H9 (cell line): ENCODE results near the gene SPRED2. TPM values are rescaled to one million over a fixed set of nuclear protein-coding genes. Genes with fewer than 3 reads are reported as not detected.

Source experiments
- DNase-seq: peaks from one replicate; pipeline ENCODE4 v3.0.0-alpha.2; 2017
- H2AFZ ChIP-seq: one replicate; pipeline ENCODE4 v1.6.1; 2013; ENCODE audit warnings: mild to moderate bottlenecking, low read length, control low read depth, moderate library complexity
- H2AK5ac ChIP-seq: 2 replicates; pipeline ENCODE4 v1.6.1; 2013; ENCODE audit warnings: low read length, control low read depth, mixed read lengths; ENCODE audit not compliant: insufficient read length
- H2BK120ac ChIP-seq: one replicate; pipeline ENCODE4 v1.6.1; 2013; ENCODE audit warnings: low read depth, mild to moderate bottlenecking, low read length, control low read depth, inconsistent platforms; ENCODE audit not compliant: poor library complexity, severe bottlenecking
- H2BK12ac ChIP-seq: 2 replicates; pipeline ENCODE4 v1.6.1; 2013; ENCODE audit warnings: low read length, control low read depth, mixed read lengths, low read depth; ENCODE audit not compliant: insufficient read length
- H2BK15ac ChIP-seq: 2 replicates; pipeline ENCODE4 v1.6.1; 2013; ENCODE audit warnings: low read depth, low read length, control low read depth
- H2BK20ac ChIP-seq: one replicate; pipeline ENCODE4 v1.6.1; 2013; ENCODE audit warnings: low read depth, mild to moderate bottlenecking, low read length, control low read depth, inconsistent platforms; ENCODE audit not compliant: poor library complexity, severe bottlenecking
- H2BK5ac ChIP-seq: 2 replicates; pipeline ENCODE4 v1.6.1; 2013; ENCODE audit warnings: low read length, control low read depth, mixed read lengths; ENCODE audit not compliant: insufficient read length
- H3K14ac ChIP-seq: 2 replicates; pipeline ENCODE4 v1.6.1; 2013; ENCODE audit warnings: low read length, control low read depth; ENCODE audit not compliant: insufficient read depth
- H3K18ac ChIP-seq: 2 replicates; pipeline ENCODE4 v1.6.1; 2013; ENCODE audit warnings: low read depth, mild to moderate bottlenecking, mixed read lengths, low read length, control low read depth; ENCODE audit not compliant: insufficient read length
- H3K23ac ChIP-seq: 2 replicates; pipeline ENCODE4 v1.6.1; 2013; ENCODE audit warnings: low read length, control low read depth, mixed read lengths, low read depth; ENCODE audit not compliant: insufficient read length
- H3K23me2 ChIP-seq: 2 replicates; pipeline ENCODE4 v1.6.1; 2013; ENCODE audit warnings: low read depth, mild to moderate bottlenecking, mixed read lengths, low read length, control low read depth; ENCODE audit not compliant: insufficient read length, poor library complexity, severe bottlenecking
- H3K27ac ChIP-seq: 2 replicates; pipeline ENCODE4 v1.5.1; 2013; ENCODE audit warnings: low read length, control low read depth, mixed read lengths, low read depth; ENCODE audit not compliant: insufficient read length
- H3K27me3 ChIP-seq: 2 replicates; pipeline ENCODE4 v1.6.1; 2013; ENCODE audit warnings: low read length, control low read depth, inconsistent platforms; ENCODE audit not compliant: insufficient read depth
- H3K4ac ChIP-seq: 2 replicates; pipeline ENCODE4 v1.6.1; 2013; ENCODE audit warnings: low read depth, mild to moderate bottlenecking, control low read depth, inconsistent platforms, low read length, moderate library complexity
- H3K4me1 ChIP-seq: 2 replicates; pipeline ENCODE4 v1.6.1; 2013; ENCODE audit warnings: low read length, control low read depth, inconsistent platforms; ENCODE audit not compliant: insufficient read depth
- H3K4me2 ChIP-seq: 2 replicates; pipeline ENCODE4 v1.6.1; 2013; ENCODE audit warnings: low read length, control low read depth, mixed read lengths; ENCODE audit not compliant: insufficient read length, insufficient read depth
- H3K56ac ChIP-seq: 2 replicates; pipeline ENCODE4 v1.6.1; 2013; ENCODE audit warnings: low read depth, mild to moderate bottlenecking, mixed read lengths, low read length, control low read depth; ENCODE audit not compliant: insufficient read length
- H3K79me1 ChIP-seq: 2 replicates; pipeline ENCODE4 v1.6.1; 2013; ENCODE audit warnings: low read depth, mild to moderate bottlenecking, moderate library complexity, low read length, control low read depth, inconsistent platforms; ENCODE audit not compliant: insufficient read depth, poor library complexity, severe bottlenecking
- H3K79me2 ChIP-seq: 2 replicates; pipeline ENCODE4 v1.6.1; 2013; ENCODE audit warnings: low read length, control low read depth, inconsistent platforms; ENCODE audit not compliant: insufficient read depth
- H3K9ac ChIP-seq: 2 replicates; pipeline ENCODE4 v1.6.1; 2013; ENCODE audit warnings: low read length, control low read depth, mixed read lengths; ENCODE audit not compliant: insufficient read length; ENCODE audit errors: extremely low read depth
- H3K9me3 ChIP-seq: one replicate; pipeline ENCODE4 v1.6.1; 2013; ENCODE audit warnings: low read depth, low read length, inconsistent platforms; ENCODE audit not compliant: control insufficient read depth
- H3T11ph ChIP-seq: one replicate; pipeline ENCODE4 v1.6.1; 2013; ENCODE audit warnings: mild to moderate bottlenecking, low read length, control low read depth, inconsistent platforms
- H4K20me1 ChIP-seq: one replicate; pipeline ENCODE4 v1.6.1; 2013; ENCODE audit not compliant: control insufficient read depth, insufficient read length, insufficient read depth
- H4K5ac ChIP-seq: 2 replicates; pipeline ENCODE4 v1.6.1; 2013; ENCODE audit warnings: low read depth, mild to moderate bottlenecking, mixed read lengths, low read length, control low read depth; ENCODE audit not compliant: insufficient read length
- H4K8ac ChIP-seq: replicated peaks from 2 replicates; pipeline ENCODE4 v1.6.1; 2013; ENCODE audit warnings: low read length, control low read depth, mixed read lengths, low read depth; ENCODE audit not compliant: insufficient read length
- H4K91ac ChIP-seq: 2 replicates; pipeline ENCODE4 v1.6.1; 2013; ENCODE audit warnings: low read depth, mild to moderate bottlenecking, moderate library complexity, mixed read lengths, low read length, control low read depth; ENCODE audit not compliant: insufficient read length
- H3K27ac Mint-ChIP-seq, 3 experiments: 2 replicates in 2 of 3; 3 replicates in 1 of 3; pipeline ENCODE4 v1.8.0; 2020 to 2021; ENCODE audit warnings: mixed read lengths in 3 of 3, mild to moderate bottlenecking in 1 of 3, moderate library complexity in 1 of 3
- H3K27me3 Mint-ChIP-seq: 2 replicates; pipeline ENCODE4 v1.8.0; 2021; ENCODE audit warnings: low read depth, mild to moderate bottlenecking, moderate library complexity, mixed read lengths
- H3K36me3 Mint-ChIP-seq, 3 experiments: 2 replicates in 2 of 3; 3 replicates in 1 of 3; pipeline ENCODE4 v1.8.0; 2020 to 2021; ENCODE audit warnings: low read depth in 3 of 3, mixed read lengths in 3 of 3; ENCODE audit not compliant: insufficient read depth in 1 of 3
- H3K4me1 Mint-ChIP-seq, 2 experiments: 2 replicates each; pipeline ENCODE4 v1.8.0; 2020; ENCODE audit warnings: mixed read lengths in 2 of 2
- H3K4me3 Mint-ChIP-seq, 2 experiments: 2 replicates in 1 of 2; 3 replicates in 1 of 2; pipeline ENCODE4 v1.8.0; 2020 to 2021; ENCODE audit warnings: mild to moderate bottlenecking in 2 of 2, mixed read lengths in 2 of 2, moderate library complexity in 1 of 2
- H3K9me3 Mint-ChIP-seq, 2 experiments: 2 replicates in 1 of 2; 3 replicates in 1 of 2; pipeline ENCODE4 v1.8.0; 2020; ENCODE audit warnings: mild to moderate bottlenecking in 2 of 2, mixed read lengths in 2 of 2, moderate library complexity in 1 of 2
- WGBS: extraction: QIAGEN DNeasy Blood & Tissue Kit; methylation state at CpG from one replicate; pipeline ENCODE4 v1.1.7; 2013; ENCODE audit warnings: missing lambda C conversion rate, low lambda C conversion rate, mixed read lengths; ENCODE audit not compliant: insufficient read length; ENCODE audit errors: extremely low coverage; 5-methylcytosine and 5-hydroxymethylcytosine counted together
- total RNA-seq: library from RNA; stranded (reverse); gene quantifications from 2 replicates; pipeline ENCODE4 v1.2.1, GENCODE V29; 2021
- TF ChIP-seq, protein P1 (sequence below): fragments of 200-600 bp; sonication (generic); conservative IDR thresholded peaks from 3 replicates; pipeline ENCODE4 v1.8.0; 2021; ENCODE audit warnings: antibody characterized with exemption, mild to moderate bottlenecking

Gene SPRED2
- total RNA-seq, 1 experiment from 2014 or later = 23.5 TPM

DNA sequence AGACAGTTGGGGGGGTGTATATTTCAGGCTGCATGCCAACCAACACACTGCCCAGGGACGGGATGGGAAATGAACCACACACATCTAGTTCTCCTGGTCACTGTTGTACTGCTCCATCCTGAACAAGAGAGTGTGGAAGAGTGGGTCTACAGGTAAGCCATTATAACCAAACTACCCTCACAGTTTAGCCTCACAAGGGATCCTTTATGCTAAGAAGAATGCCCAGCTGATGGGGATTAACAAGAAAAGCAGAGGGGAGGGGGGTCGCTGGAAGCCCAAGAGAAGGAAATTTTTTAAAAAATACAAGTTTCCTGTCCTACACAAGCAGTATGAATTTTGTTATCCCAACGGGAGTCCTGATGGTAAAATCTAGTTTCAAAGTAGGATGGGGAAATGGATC is 16.1 kb downstream of the SPRED2 start:
- no peaks in the 10 kb centered on the region for H4K20me1 ChIP-seq
- no peak overlapping the region for H3T11ph ChIP-seq
- Mint-ChIP-seq H3K27ac (no peak overlapping the region; a peak in 1 of 7 replicates), H3K36me3 (0 out of 7 replicates have a peak, but pooled peaks cover 0 to 1% (median 0%) of the 10 kb centered on the region in 3 experiments), H3K27me3 (peaks cover 3% of the 10 kb centered on the region; the same call in 1 of the 2 replicates), H3K4me1 (peaks cover 61 to 62% of the 10 kb centered on the region in 2 experiments), H3K9me3 (no peaks in the 10 kb centered on the region), H3K4me3 (no peak overlapping the region)
- no peak overlapping the region for H4K8ac ChIP-seq
- no peak overlapping the region for H4K5ac ChIP-seq
- H3K4me1 ChIP-seq = peaks cover 25% of the 10 kb centered on the region
- H3K14ac ChIP-seq = no peak overlapping the region
- H2BK12ac ChIP-seq = no peak overlapping the region
- H3K4ac ChIP-seq = no peak overlapping the region
- H3K18ac ChIP-seq = no peak overlapping the region
- H3K79me2 ChIP-seq = no peaks in the 10 kb centered on the region
- no peaks in the 10 kb centered on the region for H3K27me3 ChIP-seq
- H3K79me1 ChIP-seq = no peaks in the 10 kb centered on the region
- H3K56ac ChIP-seq = no peak overlapping the region
- no peak overlapping the region for H2BK5ac ChIP-seq
- H3K23ac ChIP-seq = no peak overlapping the region
- DNase-seq = no peak
- no peak overlapping the region for H2BK120ac ChIP-seq
- TF ChIP-seq, protein P1, sequence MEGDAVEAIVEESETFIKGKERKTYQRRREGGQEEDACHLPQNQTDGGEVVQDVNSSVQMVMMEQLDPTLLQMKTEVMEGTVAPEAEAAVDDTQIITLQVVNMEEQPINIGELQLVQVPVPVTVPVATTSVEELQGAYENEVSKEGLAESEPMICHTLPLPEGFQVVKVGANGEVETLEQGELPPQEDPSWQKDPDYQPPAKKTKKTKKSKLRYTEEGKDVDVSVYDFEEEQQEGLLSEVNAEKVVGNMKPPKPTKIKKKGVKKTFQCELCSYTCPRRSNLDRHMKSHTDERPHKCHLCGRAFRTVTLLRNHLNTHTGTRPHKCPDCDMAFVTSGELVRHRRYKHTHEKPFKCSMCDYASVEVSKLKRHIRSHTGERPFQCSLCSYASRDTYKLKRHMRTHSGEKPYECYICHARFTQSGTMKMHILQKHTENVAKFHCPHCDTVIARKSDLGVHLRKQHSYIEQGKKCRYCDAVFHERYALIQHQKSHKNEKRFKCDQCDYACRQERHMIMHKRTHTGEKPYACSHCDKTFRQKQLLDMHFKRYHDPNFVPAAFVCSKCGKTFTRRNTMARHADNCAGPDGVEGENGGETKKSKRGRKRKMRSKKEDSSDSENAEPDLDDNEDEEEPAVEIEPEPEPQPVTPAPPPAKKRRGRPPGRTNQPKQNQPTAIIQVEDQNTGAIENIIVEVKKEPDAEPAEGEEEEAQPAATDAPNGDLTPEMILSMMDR = no peak
- H2BK15ac ChIP-seq = no peak overlapping the region
- H3K4me2 ChIP-seq = no peak overlapping the region
- H2AK5ac ChIP-seq = no peak overlapping the region
- no CpG with 5 or more reads among the region's 3 CpGs for WGBS
- H3K23me2 ChIP-seq = no peaks in the 10 kb centered on the region
- H3K9ac ChIP-seq = no peak overlapping the region
- no peaks in the 10 kb centered on the region for H3K9me3 ChIP-seq
- H2BK20ac ChIP-seq = no peak overlapping the region
- no peak overlapping the region for H2AFZ ChIP-seq
- H3K27ac ChIP-seq = no peak overlapping the region
- H4K91ac ChIP-seq = no peak overlapping the region
